Activated CD4-positive, alpha-beta T cell treated with anti-CD3 and anti-CD28 coated beads, Interleukin-2, amount 10 ng/mL, durations not matched to agents 24 days and 14 days (primary cell): ENCODE measurements around the gene MB. TPM values are rescaled to one million over a fixed set of nuclear protein-coding genes. Genes with fewer than 3 reads are reported as not detected.

Experiments used
- DNase-seq: peaks from one replicate; pipeline ENCODE4 v3.0.0; 2022
- H3K27ac Mint-ChIP-seq: one replicate; pipeline ENCODE4 v1.8.0; 2022; ENCODE audit warnings: mild to moderate bottlenecking, mixed read lengths
- H3K27me3 Mint-ChIP-seq: one replicate; pipeline ENCODE4 v1.8.0; 2022; ENCODE audit warnings: mixed read lengths
- H3K36me3 Mint-ChIP-seq: one replicate; pipeline ENCODE4 v1.8.0; 2022; ENCODE audit warnings: low read depth, mild to moderate bottlenecking, mixed read lengths
- H3K4me1 Mint-ChIP-seq: one replicate; pipeline ENCODE4 v1.8.0; 2021; ENCODE audit warnings: mixed read lengths
- H3K4me3 Mint-ChIP-seq: one replicate; pipeline ENCODE4 v1.8.0; 2022; ENCODE audit warnings: mild to moderate bottlenecking, moderate library complexity, mixed read lengths
- H3K9me3 Mint-ChIP-seq: one replicate; pipeline ENCODE4 v1.8.0; 2021; ENCODE audit warnings: mixed read lengths
- intact Hi-C: fragments of 100-400 bp; cut with micrococcal nuclease; formaldehyde crosslinking; loops from one replicate; pipeline ENCODE4 v1.15.1; 2023
- total RNA-seq: library from RNA; stranded (reverse); gene quantifications from 2 replicates; pipeline ENCODE4 v1.2.3, GENCODE V29; 2022

MB gene
- total RNA-seq, 1 donor from 2014 or later, result 2.7 TPM

GRCh38 chr22:35649026-35649553, 32.0 kb upstream of the MB start:
- Mint-ChIP-seq H3K27me3 (no peaks in the 10 kb centered on the region), H3K9me3 (peaks cover 8% of the 10 kb centered on the region), H3K4me1 (peaks cover 37% of the 10 kb centered on the region), H3K36me3 (peaks cover 43% of the 10 kb centered on the region), H3K27ac (peak overlapping the region; percentile 100), H3K4me3 (peak overlapping the region; percentile 100)
- DNase-seq, result no peak
- intact Hi-C loops, result loop anchor here (2.0 to 10.0 kb wide), 3 partner anchors 48 to 506 kb away; no protein-coding TSS in a partner anchor

- peak; percentile 93 for DNase-seq
- Mint-ChIP-seq H3K27me3 (no peaks in the 10 kb centered on the region), H3K4me1 (peaks cover 32% of the 10 kb centered on the region), H3K27ac (peak within 1 kb of the TSS; percentile 100), H3K9me3 (peaks cover 3% of the 10 kb centered on the region), H3K4me3 (peak within 1 kb of the TSS; percentile 100), H3K36me3 (peaks cover 35% of the 10 kb centered on the region)
- intact Hi-C loops, result loop anchor here (1.0 to 10.0 kb wide), 5 partner anchors 13 to 506 kb away; no protein-coding TSS in a partner anchor
Measured at GRCh38 chr22:35648066-35649025, 31.2 kb upstream of the MB start, which contains the start of gene APOL6. TSS of gene APOL6 (plus strand) at chr22:35648446. CDS start at chr22:35656426, 7,980 bp downstream.

GRCh38 chr22:35645646-35646045, 28.5 kb upstream of the MB start:
- Mint-ChIP-seq H3K9me3 (no peaks in the 10 kb centered on the region), H3K4me3 (no peak overlapping the region), H3K36me3 (peaks cover 14% of the 10 kb centered on the region), H3K27me3 (no peaks in the 10 kb centered on the region), H3K4me1 (peaks cover 29% of the 10 kb centered on the region), H3K27ac (no peak overlapping the region)
- no peak for DNase-seq
- intact Hi-C loops, result loop anchor here (10.0 kb wide), 1 partner anchor 509 kb away; no protein-coding TSS in a partner anchor

- H3K4me3 Mint-ChIP-seq, result no peak overlapping the region
- peaks cover 4% of the 10 kb centered on the region for H3K36me3 Mint-ChIP-seq
- no peak for DNase-seq
- no peaks in the 10 kb centered on the region for H3K27me3 Mint-ChIP-seq
- intact Hi-C loops, result loop anchor here (10.0 kb wide), 1 partner anchor 511 kb away; no protein-coding TSS in a partner anchor
- no peak overlapping the region for H3K27ac Mint-ChIP-seq
- H3K4me1 Mint-ChIP-seq, result peaks cover 20% of the 10 kb centered on the region
- no peaks in the 10 kb centered on the region for H3K9me3 Mint-ChIP-seq
Measured at GRCh38 chr22:35643991-35644390, 26.9 kb upstream of the MB start.

- H3K36me3 Mint-ChIP-seq, result no peaks in the 10 kb centered on the region
- no peak overlapping the region for H3K4me3 Mint-ChIP-seq
- no peaks in the 10 kb centered on the region for H3K27me3 Mint-ChIP-seq
- no peak for DNase-seq
- intact Hi-C loops, result loop anchor here (10.0 kb wide), 1 partner anchor 512 kb away; no protein-coding TSS in a partner anchor
- no peak overlapping the region for H3K27ac Mint-ChIP-seq
- H3K4me1 Mint-ChIP-seq, result peaks cover 12% of the 10 kb centered on the region
- H3K9me3 Mint-ChIP-seq, result no peaks in the 10 kb centered on the region
Measured at GRCh38 chr22:35642305-35642741, 25.2 kb upstream of the MB start.

- no peaks in the 10 kb centered on the region for H3K9me3 Mint-ChIP-seq
- H3K27me3 Mint-ChIP-seq, result peaks cover 4% of the 10 kb centered on the region
- H3K4me3 Mint-ChIP-seq, result no peak overlapping the region
- intact Hi-C loops, result loop anchor here (10.0 kb wide), 1 partner anchor 513 kb away; no protein-coding TSS in a partner anchor
- H3K27ac Mint-ChIP-seq, result no peak overlapping the region
- H3K4me1 Mint-ChIP-seq, result peaks cover 6% of the 10 kb centered on the region
- no peak for DNase-seq
- H3K36me3 Mint-ChIP-seq, result no peaks in the 10 kb centered on the region
Measured at GRCh38 chr22:35641494-35642120, 24.5 kb upstream of the MB start.

GRCh38 chr22:35638410-35638809, 21.3 kb upstream of the MB start:
- intact Hi-C loops, result no loop called here
- DNase-seq, result no peak
- peaks cover 4% of the 10 kb centered on the region for H3K27me3 Mint-ChIP-seq

GRCh38 chr22:35638001-35638400, 20.9 kb upstream of the MB start:
- intact Hi-C loops, result no loop called here
- peaks cover 18% of the 10 kb centered on the region for H3K4me1 Mint-ChIP-seq

More at GRCh38 chr22:35638410-35638809, 21.3 kb upstream of the MB start:
- peaks cover 15% of the 10 kb centered on the region for H3K4me1 Mint-ChIP-seq
- H3K4me3 Mint-ChIP-seq, result no peak overlapping the region
- no peaks in the 10 kb centered on the region for H3K9me3 Mint-ChIP-seq
- H3K36me3 Mint-ChIP-seq, result no peaks in the 10 kb centered on the region
- H3K27ac Mint-ChIP-seq, result no peak overlapping the region

GRCh38 chr22:35637254-35637653, 20.1 kb upstream of the MB start:
- intact Hi-C loops, result no loop called here
- Mint-ChIP-seq H3K27ac (no peak overlapping the region), H3K4me3 (no peak overlapping the region), H3K36me3 (no peaks in the 10 kb centered on the region), H3K9me3 (no peaks in the 10 kb centered on the region), H3K27me3 (peaks cover 4% of the 10 kb centered on the region), H3K4me1 (peaks cover 18% of the 10 kb centered on the region)
- no peak for DNase-seq

More at GRCh38 chr22:35638001-35638400, 20.9 kb upstream of the MB start:
- H3K27ac Mint-ChIP-seq, result no peak overlapping the region
- H3K4me3 Mint-ChIP-seq, result no peak overlapping the region
- no peaks in the 10 kb centered on the region for H3K36me3 Mint-ChIP-seq
- no peak for DNase-seq
- H3K27me3 Mint-ChIP-seq, result peaks cover 4% of the 10 kb centered on the region
- H3K9me3 Mint-ChIP-seq, result no peaks in the 10 kb centered on the region

- no peak for DNase-seq
- Mint-ChIP-seq H3K4me1 (peaks cover 23% of the 10 kb centered on the region), H3K36me3 (no peaks in the 10 kb centered on the region), H3K27me3 (peaks cover 4% of the 10 kb centered on the region), H3K27ac (no peak overlapping the region), H3K4me3 (no peak overlapping the region), H3K9me3 (no peaks in the 10 kb centered on the region)
- intact Hi-C loops, result no loop called here
Measured at GRCh38 chr22:35634943-35635540, 17.9 kb upstream of the MB start.

- intact Hi-C loops, result no loop called here
- DNase-seq, result peak; percentile 65
- no peaks in the 10 kb centered on the region for H3K36me3 Mint-ChIP-seq
- no peaks in the 10 kb centered on the region for H3K9me3 Mint-ChIP-seq
- H3K4me1 Mint-ChIP-seq, result peaks cover 31% of the 10 kb centered on the region
- peaks cover 4% of the 10 kb centered on the region for H3K27me3 Mint-ChIP-seq
- no peak overlapping the region for H3K27ac Mint-ChIP-seq
- no peak overlapping the region for H3K4me3 Mint-ChIP-seq
Measured at GRCh38 chr22:35634015-35634414, 16.9 kb upstream of the MB start.

- Mint-ChIP-seq H3K9me3 (no peaks in the 10 kb centered on the region), H3K4me1 (peaks cover 31% of the 10 kb centered on the region), H3K36me3 (no peaks in the 10 kb centered on the region), H3K4me3 (no peak overlapping the region), H3K27ac (no peak overlapping the region), H3K27me3 (peaks cover 4% of the 10 kb centered on the region)
- intact Hi-C loops, result no loop called here
- no peak for DNase-seq
Measured at GRCh38 chr22:35633520-35633919, 16.4 kb upstream of the MB start.

- intact Hi-C loops, result no loop called here
- Mint-ChIP-seq H3K27me3 (peaks cover 4% of the 10 kb centered on the region), H3K9me3 (no peaks in the 10 kb centered on the region), H3K36me3 (no peaks in the 10 kb centered on the region), H3K27ac (no peak overlapping the region), H3K4me1 (peaks cover 31% of the 10 kb centered on the region), H3K4me3 (no peak overlapping the region)
- DNase-seq, result no peak
Measured at GRCh38 chr22:35632935-35633334, 15.8 kb upstream of the MB start.
